Testis (tissue), 2 donors: ENCODE measurements around the gene GALNT15.

ENCODE experiments used
- POLR2A ChIP-seq: fragments of 450-650 bp; IDR thresholded peaks from one replicate; pipeline ENCODE4 v1.6.1; 2017; ENCODE audit warnings: antibody characterized with exemption, mild to moderate bottlenecking, moderate library complexity
- TF ChIP-seq, protein P1 (sequence below), 3 experiments: fragments of 450-650 bp in 2 of 3; fragments of 200-600 bp in 1 of 3; sonication (generic) in 1 of 3; IDR thresholded peaks; one replicate each; pipeline ENCODE4 v1.5.1; 2016 to 2019; ENCODE audit warnings: antibody characterized with exemption in 3 of 3, mild to moderate bottlenecking in 2 of 3, moderate library complexity in 1 of 3

DNA sequence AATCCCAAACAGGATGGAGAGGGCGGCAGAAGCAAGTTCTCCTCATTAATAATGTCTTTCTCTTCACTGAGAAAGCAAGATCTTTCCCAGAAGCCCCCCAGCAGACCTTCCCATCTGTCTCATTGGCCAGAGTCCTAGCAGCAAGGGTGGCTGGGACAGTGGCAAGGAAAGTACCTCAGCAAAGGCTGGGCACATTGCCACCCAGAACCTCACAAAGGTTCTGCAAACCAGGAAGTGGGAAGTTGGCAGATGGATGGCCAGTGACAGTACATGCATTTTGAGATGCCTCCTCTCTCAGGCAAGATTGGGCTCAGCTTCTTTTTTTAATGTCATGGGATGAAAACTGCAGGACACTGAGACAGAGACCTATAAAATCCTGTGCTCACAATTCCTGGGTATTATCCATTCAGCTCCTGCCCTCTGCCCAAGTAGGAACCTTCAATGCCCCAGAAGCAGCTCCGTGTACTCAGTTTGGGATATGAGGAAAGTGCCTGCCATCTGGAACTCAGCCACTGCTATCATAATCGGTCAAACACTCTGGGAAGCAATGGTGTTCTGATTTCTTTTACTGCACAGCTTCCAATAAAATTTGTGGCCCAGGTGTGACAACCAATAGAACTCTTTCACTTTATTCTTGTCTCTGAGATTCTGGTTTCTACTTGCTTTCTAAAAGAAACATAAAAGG, 64.7 kb downstream of the GALNT15 start:
- TF ChIP-seq, protein P1, sequence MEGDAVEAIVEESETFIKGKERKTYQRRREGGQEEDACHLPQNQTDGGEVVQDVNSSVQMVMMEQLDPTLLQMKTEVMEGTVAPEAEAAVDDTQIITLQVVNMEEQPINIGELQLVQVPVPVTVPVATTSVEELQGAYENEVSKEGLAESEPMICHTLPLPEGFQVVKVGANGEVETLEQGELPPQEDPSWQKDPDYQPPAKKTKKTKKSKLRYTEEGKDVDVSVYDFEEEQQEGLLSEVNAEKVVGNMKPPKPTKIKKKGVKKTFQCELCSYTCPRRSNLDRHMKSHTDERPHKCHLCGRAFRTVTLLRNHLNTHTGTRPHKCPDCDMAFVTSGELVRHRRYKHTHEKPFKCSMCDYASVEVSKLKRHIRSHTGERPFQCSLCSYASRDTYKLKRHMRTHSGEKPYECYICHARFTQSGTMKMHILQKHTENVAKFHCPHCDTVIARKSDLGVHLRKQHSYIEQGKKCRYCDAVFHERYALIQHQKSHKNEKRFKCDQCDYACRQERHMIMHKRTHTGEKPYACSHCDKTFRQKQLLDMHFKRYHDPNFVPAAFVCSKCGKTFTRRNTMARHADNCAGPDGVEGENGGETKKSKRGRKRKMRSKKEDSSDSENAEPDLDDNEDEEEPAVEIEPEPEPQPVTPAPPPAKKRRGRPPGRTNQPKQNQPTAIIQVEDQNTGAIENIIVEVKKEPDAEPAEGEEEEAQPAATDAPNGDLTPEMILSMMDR (IDR thresholded peaks at IDR 0.05), result no peak
- TF ChIP-seq POLR2A, result no peak
